ENCODE measurements around the gene SAFB2.

Gene SAFB2

GRCh38 chr19:5592531-5593342 lies 29.8 kb downstream of the SAFB2 start:
- no peak for DNase-seq
- peak overlapping the region; percentile 82 for H3K27ac Mint-ChIP-seq
- no peaks in the 10 kb centered on the region for H3K4me1 Mint-ChIP-seq
- no peaks in the 10 kb centered on the region for H3K9me3 Mint-ChIP-seq
- peaks cover 52% of the 10 kb centered on the region for H3K36me3 Mint-ChIP-seq (ENCODE audit: low read depth)
- H3K27me3 Mint-ChIP-seq (ENCODE audit: low read depth, poor library complexity), result no peaks in the 10 kb centered on the region
- no peak for TF ChIP-seq CTCF (IDR thresholded peaks at IDR 0.05)
- no peak overlapping the region for H3K4me3 Mint-ChIP-seq

- Mint-ChIP-seq H3K27ac (no peak overlapping the region), H3K36me3 (ENCODE audit: low read depth) (peaks cover 51% of the 10 kb centered on the region), H3K4me3 (no peak overlapping the region), H3K9me3 (no peaks in the 10 kb centered on the region), H3K4me1 (peaks cover 9% of the 10 kb centered on the region), H3K27me3 (ENCODE audit: low read depth, poor library complexity) (no peaks in the 10 kb centered on the region)
- TF ChIP-seq CTCF (IDR thresholded peaks at IDR 0.05), result no peak
- no peak for DNase-seq
These were observed 31.1 kb downstream of the SAFB2 start for GRCh38 chr19:5591476-5591875.

- Mint-ChIP-seq H3K4me3 (no peak overlapping the region), H3K9me3 (no peaks in the 10 kb centered on the region), H3K27ac (no peak overlapping the region), H3K4me1 (peaks cover 15% of the 10 kb centered on the region), H3K36me3 (ENCODE audit: low read depth) (peaks cover 49% of the 10 kb centered on the region), H3K27me3 (ENCODE audit: low read depth, poor library complexity) (no peaks in the 10 kb centered on the region)
- TF ChIP-seq CTCF (IDR thresholded peaks at IDR 0.05), result no peak
- no peak for DNase-seq
These were observed 31.8 kb downstream of the SAFB2 start for GRCh38 chr19:5590865-5591154.

- Mint-ChIP-seq H3K9me3 (no peaks in the 10 kb centered on the region), H3K27ac (no peak overlapping the region), H3K4me1 (peaks cover 20% of the 10 kb centered on the region), H3K4me3 (no peak overlapping the region), H3K36me3 (ENCODE audit: low read depth) (peaks cover 46% of the 10 kb centered on the region), H3K27me3 (ENCODE audit: low read depth, poor library complexity) (no peaks in the 10 kb centered on the region)
- no peak for DNase-seq
- no peak for TF ChIP-seq CTCF (IDR thresholded peaks at IDR 0.05)
These were observed 32.3 kb downstream of the SAFB2 start for GRCh38 chr19:5590151-5590864.

GRCh38 chr19:5588906-5589676 lies 33.5 kb downstream of the SAFB2 start:
- no peaks in the 10 kb centered on the region for H3K9me3 Mint-ChIP-seq
- peak overlapping the region; percentile 43 for H3K27ac Mint-ChIP-seq
- DNase-seq, result no peak
- peaks cover 21% of the 10 kb centered on the region for H3K4me1 Mint-ChIP-seq
- peaks cover 48% of the 10 kb centered on the region for H3K36me3 Mint-ChIP-seq (ENCODE audit: low read depth)
- no peak overlapping the region for H3K4me3 Mint-ChIP-seq
- no peaks in the 10 kb centered on the region for H3K27me3 Mint-ChIP-seq (ENCODE audit: low read depth, poor library complexity)
- TF ChIP-seq CTCF (IDR thresholded peaks at IDR 0.05), result no peak

Measured in nephron progenitor cell (in vitro differentiated cells).